Measurements from ENCODE around the gene SLC1A5.

DNA sequence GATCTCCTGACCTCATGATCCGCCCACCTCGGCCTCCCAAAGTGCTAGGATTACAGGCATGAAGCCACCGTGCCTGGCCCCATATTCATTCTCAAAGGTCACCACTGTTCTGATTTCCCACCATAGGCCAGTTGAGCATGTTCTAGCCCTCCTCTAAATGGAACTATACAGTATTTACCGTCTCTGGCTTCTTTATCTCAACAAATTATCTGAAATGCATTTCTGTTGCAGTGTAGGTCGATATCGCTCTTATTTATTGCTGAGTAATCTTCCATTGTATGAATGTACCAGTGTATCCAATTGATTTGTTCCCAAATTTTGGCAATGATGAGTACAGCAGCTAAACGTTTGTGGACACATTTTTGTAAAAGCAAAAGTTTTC lies 15.4 kb downstream of the SLC1A5 start:
- TF ChIP-seq CTCF (IDR thresholded peaks at IDR 0.05) = no peak
- TF ChIP-seq POLR2A (IDR thresholded peaks at IDR 0.05) = no peak

All from uterus (tissue), 2 donors.